ENCODE measurements around the gene C6orf47.

DNA sequence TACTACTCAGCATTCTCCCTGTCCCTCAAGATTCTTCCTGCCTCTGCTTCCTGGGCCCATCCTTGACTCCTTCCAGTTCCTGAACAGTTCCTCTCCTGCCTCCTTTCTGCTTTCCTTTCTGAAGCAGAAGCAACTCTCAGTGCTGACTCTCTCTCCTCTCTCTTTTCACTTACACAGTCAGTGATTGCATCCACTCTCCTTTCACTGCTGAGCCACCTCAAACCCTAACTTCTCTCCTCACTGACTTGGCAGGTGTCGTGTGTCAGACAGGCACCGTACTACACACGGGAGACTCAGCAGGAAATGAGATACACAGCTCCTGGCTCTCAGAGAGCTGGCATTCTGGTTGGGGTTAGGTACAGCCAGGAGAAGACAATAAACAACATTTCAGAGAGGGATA is 37.0 kb upstream of the C6orf47 start:
- no peak for TF ChIP-seq POLR2A (IDR thresholded peaks at IDR 0.05; ENCODE audit: low read depth, low read length)
- no peak for TF ChIP-seq TAF1 (IDR thresholded peaks at IDR 0.05; ENCODE audit: borderline replicate concordance, low read depth, low read length)
- TF ChIP-seq POLR2AphosphoS5 (IDR thresholded peaks at IDR 0.05; ENCODE audit: low read depth, low read length) = no peak

Data from GM12892 (cell line).